SH-SY5Y (cell line): ENCODE results near the gene NEU2.

Source experiments
- GATA2 ChIP-seq: IDR thresholded peaks from 2 replicates; pipeline ENCODE4 v1.6.1; 2011; ENCODE audit warnings: mild to moderate bottlenecking, low read depth, low read length
- GATA3 ChIP-seq: IDR thresholded peaks from 2 replicates; pipeline ENCODE4 v1.6.1; 2011; ENCODE audit warnings: low read depth, mild to moderate bottlenecking, low read length, moderate library complexity

- TF ChIP-seq GATA2 (no peak), GATA3 (no peak)
These were observed 17.3 kb upstream of the NEU2 start for GRCh38 chr2:233015019-233015645.
